ENCODE data around the gene ARHGEF7. TPM values are rescaled to one million over a fixed set of nuclear protein-coding genes. Genes with fewer than 3 reads are reported as not detected.

The ARHGEF7 gene
- total RNA-seq, 2 donors from 2014 or later: 49.5 to 53.5 TPM

- TF ChIP-seq CTCF (conservative IDR thresholded peaks at IDR 0.05): no peak
- no peaks in the 10 kb centered on the region for H3K9me3 ChIP-seq (ENCODE audit: control insufficient read depth, low read length)
- no peaks in the 10 kb centered on the region for H3K36me3 Mint-ChIP-seq (ENCODE audit: low read depth)
- no peak overlapping the region for H3K27ac ChIP-seq (ENCODE audit: low read depth, low read length)
- H3K27ac Mint-ChIP-seq: no peak overlapping the region
- WGBS, 2 experiments (ENCODE audit: insufficient coverage in 1 of 2, insufficient read length in 1 of 2): 79 to 86% methylated on average over 6 to 11 of the region's 11 CpGs
- peaks cover 1% of the 10 kb centered on the region for H3K27me3 Mint-ChIP-seq (ENCODE audit: insufficient read depth)
- H3K9ac ChIP-seq (ENCODE audit: extremely low read depth, low read length, poor library complexity, severe bottlenecking): no peak overlapping the region
- no peak for DNase-seq
- H3K4me1 ChIP-seq (ENCODE audit: control insufficient read depth, insufficient read depth, low read length): no peaks in the 10 kb centered on the region
- H3K9me3 Mint-ChIP-seq: peaks cover 6% of the 10 kb centered on the region
- H3K27me3 ChIP-seq (ENCODE audit: control insufficient read depth, insufficient read depth, low read length, poor library complexity, severe bottlenecking): no peaks in the 10 kb centered on the region
- no peaks in the 10 kb centered on the region for H3K36me3 ChIP-seq (ENCODE audit: control insufficient read depth, insufficient read depth, low read length)
- no peak overlapping the region for H3K4me3 Mint-ChIP-seq
- peaks cover 6% of the 10 kb centered on the region for H3K4me1 Mint-ChIP-seq
- no peak overlapping the region for H3K4me3 ChIP-seq (ENCODE audit: low read length)
These were observed 230.6 kb downstream of the ARHGEF7 start for GRCh38 chr13:111345682-111346081.

DNA sequence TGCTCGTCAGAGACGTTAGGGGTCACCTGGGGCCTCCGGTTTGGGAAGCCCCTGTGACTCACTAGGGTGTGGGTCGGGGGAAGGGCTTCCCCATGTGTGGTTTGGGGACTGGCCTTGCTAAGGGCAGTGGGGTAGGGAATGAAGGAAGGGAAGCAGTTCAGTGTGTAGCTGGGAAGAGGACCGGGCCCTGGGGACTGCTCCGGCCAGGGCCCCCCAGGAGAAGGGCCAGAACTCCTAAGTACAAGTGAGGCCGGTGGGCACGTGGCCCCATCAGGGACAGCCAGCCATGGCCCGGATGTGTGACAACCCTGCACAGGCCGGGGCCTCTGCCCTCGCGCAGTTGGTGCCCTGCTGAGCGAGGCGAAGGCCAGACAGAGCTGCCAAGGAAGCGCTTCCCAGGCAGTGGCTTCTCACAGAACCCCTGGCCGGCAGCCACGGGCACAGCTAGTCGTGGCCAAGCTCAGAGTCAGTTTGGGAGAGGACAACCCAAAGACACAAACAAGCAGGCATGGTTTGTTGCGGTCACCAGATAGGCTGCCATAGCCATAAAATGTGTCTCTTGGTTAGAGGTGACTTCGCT is 231.1 kb downstream of the ARHGEF7 start:
- Histone ChIP-seq H3K4me1 (ENCODE audit: control insufficient read depth, insufficient read depth, low read length) (no peaks in the 10 kb centered on the region), H3K9me3 (ENCODE audit: control insufficient read depth, low read length) (no peaks in the 10 kb centered on the region), H3K27ac (ENCODE audit: low read depth, low read length) (no peak overlapping the region), H3K27me3 (ENCODE audit: control insufficient read depth, insufficient read depth, low read length, poor library complexity, severe bottlenecking) (no peaks in the 10 kb centered on the region), H3K9ac (ENCODE audit: extremely low read depth, low read length, poor library complexity, severe bottlenecking) (no peak overlapping the region), H3K36me3 (ENCODE audit: control insufficient read depth, insufficient read depth, low read length) (no peaks in the 10 kb centered on the region), H3K4me3 (ENCODE audit: low read length) (no peak overlapping the region)
- no peak for TF ChIP-seq CTCF (conservative IDR thresholded peaks at IDR 0.05)
- Mint-ChIP-seq H3K4me3 (no peak overlapping the region), H3K9me3 (peaks cover 6% of the 10 kb centered on the region), H3K27ac (no peak overlapping the region), H3K27me3 (ENCODE audit: insufficient read depth) (peaks cover 1% of the 10 kb centered on the region), H3K4me1 (peaks cover 6% of the 10 kb centered on the region), H3K36me3 (ENCODE audit: low read depth) (no peaks in the 10 kb centered on the region)
- 88 to 92% methylated on average over 13 to 20 of the region's 20 CpGs for WGBS, 2 experiments (ENCODE audit: insufficient coverage in 1 of 2, insufficient read length in 1 of 2)
- no peak for DNase-seq

- no peak overlapping the region for H3K4me3 ChIP-seq (ENCODE audit: low read length)
- no peak overlapping the region for H3K27ac ChIP-seq (ENCODE audit: low read depth, low read length)
- no peaks in the 10 kb centered on the region for H3K4me1 ChIP-seq (ENCODE audit: control insufficient read depth, insufficient read depth, low read length)
- TF ChIP-seq CTCF (conservative IDR thresholded peaks at IDR 0.05): no peak
- no peaks in the 10 kb centered on the region for H3K36me3 ChIP-seq (ENCODE audit: control insufficient read depth, insufficient read depth, low read length)
- H3K9me3 ChIP-seq (ENCODE audit: control insufficient read depth, low read length): no peaks in the 10 kb centered on the region
- Mint-ChIP-seq H3K36me3 (ENCODE audit: low read depth) (no peaks in the 10 kb centered on the region), H3K4me3 (no peak overlapping the region), H3K27ac (no peak overlapping the region), H3K4me1 (peaks cover 6% of the 10 kb centered on the region), H3K27me3 (ENCODE audit: insufficient read depth) (peaks cover 1% of the 10 kb centered on the region), H3K9me3 (peaks cover 6% of the 10 kb centered on the region)
- H3K27me3 ChIP-seq (ENCODE audit: control insufficient read depth, insufficient read depth, low read length, poor library complexity, severe bottlenecking): no peaks in the 10 kb centered on the region
- no peak overlapping the region for H3K9ac ChIP-seq (ENCODE audit: extremely low read depth, low read length, poor library complexity, severe bottlenecking)
- WGBS, 2 experiments (ENCODE audit: insufficient coverage in 1 of 2, insufficient read length in 1 of 2): 90 to 100% methylated on average over 3 to 6 of the region's 6 CpGs
- DNase-seq: no peak
These were observed 232.3 kb downstream of the ARHGEF7 start for GRCh38 chr13:111347438-111347837.
